Cardiac fibroblast (primary cell): Measurements from ENCODE around the gene ENTPD3.

Source experiments
- DNase-seq, 2 donors: peaks; one replicate each; pipeline versions ENCODE4 v3.0.0 to v3.0.0-alpha.2; 2010; ENCODE audit warnings: low read depth in 2 of 2
- H3K4me3 ChIP-seq, 2 donors: replicated peaks in 1 of 2; 1 replicate in 1 of 2; 2 replicates in 1 of 2; pipeline ENCODE4 v1.5.1; 2011; ENCODE audit warnings: low read depth in 2 of 2, low read length in 2 of 2, mild to moderate bottlenecking in 2 of 2, moderate library complexity in 1 of 2
- CTCF ChIP-seq: IDR thresholded peaks from one replicate; pipeline ENCODE4 v1.5.1; 2011; ENCODE audit warnings: low read depth, mild to moderate bottlenecking, low read length, inconsistent platforms

ENTPD3 gene

GRCh38 chr3:40397912-40398311 is 10.9 kb downstream of the ENTPD3 start:
- TF ChIP-seq CTCF, result no peak
- no peak overlapping the region for H3K4me3 ChIP-seq
- no peak for DNase-seq

DNA sequence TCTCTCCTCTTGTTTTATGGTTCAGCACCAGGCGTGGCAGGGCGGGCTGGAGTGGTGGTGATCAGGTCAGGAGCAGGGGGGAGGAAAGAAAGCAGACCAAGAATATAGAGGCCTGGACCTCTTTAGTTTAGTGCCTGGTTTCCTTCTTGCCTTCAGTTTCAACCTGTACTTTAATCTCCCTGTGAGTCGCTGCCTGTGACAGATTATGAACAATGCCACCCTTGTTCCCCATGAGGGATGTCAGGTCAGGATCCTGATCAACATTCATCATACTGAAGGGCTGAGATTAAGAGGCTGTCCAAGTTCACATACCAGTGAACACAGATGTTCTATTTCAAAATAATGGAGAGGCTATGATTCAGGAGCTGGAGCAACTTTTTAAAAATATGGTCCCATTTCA is 11.4 kb downstream of the ENTPD3 start:
- no peak for DNase-seq
- no peak for TF ChIP-seq CTCF
- no peak overlapping the region for H3K4me3 ChIP-seq

GRCh38 chr3:40404591-40405198 is 17.7 kb downstream of the ENTPD3 start:
- TF ChIP-seq CTCF, result no peak
- DNase-seq, result no peak
- no peak overlapping the region for H3K4me3 ChIP-seq

- no peak for TF ChIP-seq CTCF
- no peak overlapping the region for H3K4me3 ChIP-seq
- no peak for DNase-seq
Observed at GRCh38 chr3:40407007-40407406, 20.0 kb downstream of the ENTPD3 start.

DNA sequence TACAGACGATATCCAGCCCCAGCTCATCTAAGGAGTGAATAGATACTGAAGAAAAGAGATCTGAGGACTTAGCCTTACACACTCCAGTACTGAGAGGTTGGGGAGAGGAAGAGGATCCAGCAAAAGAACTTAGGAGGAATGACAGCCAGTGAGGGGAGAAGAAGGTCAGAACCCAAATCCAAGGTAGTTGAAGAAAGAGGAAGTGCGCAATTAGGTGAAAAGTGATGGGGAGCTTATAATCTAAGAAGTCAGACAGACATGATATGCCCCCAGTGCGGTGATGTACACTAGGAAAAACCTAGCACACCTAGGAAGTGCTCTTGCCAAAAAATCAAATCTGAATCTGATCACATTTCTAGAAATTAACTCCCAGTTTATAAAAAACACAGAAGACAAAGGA is 20.6 kb downstream of the ENTPD3 start:
- H3K4me3 ChIP-seq, result no peak overlapping the region
- no peak for TF ChIP-seq CTCF
- DNase-seq, result no peak

- H3K4me3 ChIP-seq, result no peak overlapping the region
- no peak for DNase-seq
- TF ChIP-seq CTCF, result no peak
Observed at GRCh38 chr3:40414270-40414669, 27.3 kb downstream of the ENTPD3 start.
